Right atrium auricular region (tissue), 2 donors: ENCODE results near the gene TBC1D5. TPM values are rescaled to one million over a fixed set of nuclear protein-coding genes. Genes with fewer than 3 reads are reported as not detected.

ENCODE experiments used
- DNase-seq: peaks from one replicate; pipeline ENCODE4 v3.0.0-alpha.2; 2019; ENCODE audit warnings: low spot score
- H3K27ac ChIP-seq, 2 donors: fragments of 200-600 bp; sonication (generic); 1 replicate in 1 of 2; 2 replicates in 1 of 2; pipeline ENCODE4 v1.5.1; 2016 to 2019
- H3K27me3 ChIP-seq, 2 donors: fragments of 200-600 bp; sonication (generic); one replicate each; pipeline versions ENCODE4 v1.5.1 to v1.6.0; 2017 to 2019
- H3K36me3 ChIP-seq: fragments of 200-600 bp; sonication (generic); one replicate; pipeline ENCODE4 v1.5.1; 2016
- H3K4me1 ChIP-seq, 2 donors: fragments of 200-600 bp; sonication (generic); one replicate each; pipeline versions ENCODE4 v1.5.1 to v1.6.0; 2017 to 2019
- H3K4me3 ChIP-seq, 2 donors: fragments of 200-600 bp; sonication (generic); 1 replicate in 1 of 2; 2 replicates in 1 of 2; pipeline ENCODE4 v1.5.1; 2017 to 2019; ENCODE audit warnings: mild to moderate bottlenecking in 1 of 2, moderate library complexity in 1 of 2
- H3K9me3 ChIP-seq, 2 donors: fragments of 200-600 bp; sonication (generic); one replicate each; pipeline ENCODE4 v1.5.1; 2019
- total RNA-seq, 2 donors: library from RNA; depleted of rRNA; stranded (reverse); fragments of >200 nt; gene quantifications; one replicate each; pipeline ENCODE4 v1.1.0, GENCODE V29; 2016
- TF ChIP-seq, protein P1 (sequence below), 2 donors: fragments of 200-600 bp; sonication (generic); IDR thresholded peaks; one replicate each; pipeline ENCODE4 v1.5.1; 2019; ENCODE audit warnings: antibody characterized with exemption in 2 of 2

TBC1D5 gene
- total RNA-seq, 2 donors from 2014 or later = 35.2 to 40.2 TPM

DNA sequence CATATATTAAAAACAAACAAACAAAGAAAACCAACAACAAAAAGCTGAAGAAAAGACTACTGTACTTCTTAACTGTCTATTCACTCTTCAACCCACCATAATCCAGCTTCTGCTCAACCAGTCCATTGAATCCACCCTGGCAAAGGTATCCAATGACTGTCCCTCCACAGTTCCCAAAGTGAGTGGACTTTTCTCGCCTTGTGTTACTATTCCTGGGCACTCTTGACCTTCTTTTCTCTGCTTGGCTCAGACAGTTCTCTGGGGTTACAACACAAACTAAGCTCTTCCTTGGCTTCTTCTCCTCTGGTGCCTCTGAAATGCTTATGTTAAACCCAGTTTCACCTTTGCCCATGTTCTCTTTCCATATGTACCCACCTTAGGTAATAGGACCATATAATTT lies 437.5 kb downstream of the TBC1D5 start:
- no peak for DNase-seq
- Histone ChIP-seq H3K36me3 (no peaks in the 10 kb centered on the region), H3K9me3 (no peaks in the 10 kb centered on the region), H3K27ac (peak overlapping the region in 1 of 2 donors; percentile 35), H3K4me3 (no peak overlapping the region), H3K27me3 (no peaks in the 10 kb centered on the region), H3K4me1 (peaks cover 0 to 16% of the 10 kb centered on the region in 2 donors)
- TF ChIP-seq, protein P1, sequence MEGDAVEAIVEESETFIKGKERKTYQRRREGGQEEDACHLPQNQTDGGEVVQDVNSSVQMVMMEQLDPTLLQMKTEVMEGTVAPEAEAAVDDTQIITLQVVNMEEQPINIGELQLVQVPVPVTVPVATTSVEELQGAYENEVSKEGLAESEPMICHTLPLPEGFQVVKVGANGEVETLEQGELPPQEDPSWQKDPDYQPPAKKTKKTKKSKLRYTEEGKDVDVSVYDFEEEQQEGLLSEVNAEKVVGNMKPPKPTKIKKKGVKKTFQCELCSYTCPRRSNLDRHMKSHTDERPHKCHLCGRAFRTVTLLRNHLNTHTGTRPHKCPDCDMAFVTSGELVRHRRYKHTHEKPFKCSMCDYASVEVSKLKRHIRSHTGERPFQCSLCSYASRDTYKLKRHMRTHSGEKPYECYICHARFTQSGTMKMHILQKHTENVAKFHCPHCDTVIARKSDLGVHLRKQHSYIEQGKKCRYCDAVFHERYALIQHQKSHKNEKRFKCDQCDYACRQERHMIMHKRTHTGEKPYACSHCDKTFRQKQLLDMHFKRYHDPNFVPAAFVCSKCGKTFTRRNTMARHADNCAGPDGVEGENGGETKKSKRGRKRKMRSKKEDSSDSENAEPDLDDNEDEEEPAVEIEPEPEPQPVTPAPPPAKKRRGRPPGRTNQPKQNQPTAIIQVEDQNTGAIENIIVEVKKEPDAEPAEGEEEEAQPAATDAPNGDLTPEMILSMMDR (IDR thresholded peaks at IDR 0.05) = no peak

DNA sequence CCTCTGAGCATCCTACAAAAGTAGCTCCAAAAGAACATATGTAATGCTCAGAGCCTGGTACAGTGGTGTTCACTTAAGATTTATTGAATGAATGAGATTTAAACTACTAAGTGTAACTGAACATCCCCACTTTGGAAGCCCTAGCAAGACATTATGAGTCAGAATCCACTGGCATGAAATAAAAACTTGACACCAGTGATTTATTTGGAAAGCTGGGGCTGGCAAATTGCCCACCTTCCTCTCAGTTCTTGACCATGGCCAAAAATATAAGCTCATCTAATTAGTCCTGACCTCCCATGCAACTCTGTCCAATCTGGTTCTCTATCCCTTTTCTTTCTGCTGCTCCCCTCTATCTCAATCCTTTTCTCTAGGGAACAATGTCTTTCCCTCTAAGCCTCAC lies 439.7 kb downstream of the TBC1D5 start:
- peak; percentile 61 for DNase-seq
- Histone ChIP-seq H3K36me3 (no peaks in the 10 kb centered on the region), H3K4me3 (no peak overlapping the region), H3K9me3 (no peaks in the 10 kb centered on the region), H3K27ac (no peak overlapping the region), H3K27me3 (no peaks in the 10 kb centered on the region), H3K4me1 (peaks cover 0 to 17% of the 10 kb centered on the region in 2 donors)
- TF ChIP-seq, protein P1 (IDR thresholded peaks at IDR 0.05) = no peak

DNA sequence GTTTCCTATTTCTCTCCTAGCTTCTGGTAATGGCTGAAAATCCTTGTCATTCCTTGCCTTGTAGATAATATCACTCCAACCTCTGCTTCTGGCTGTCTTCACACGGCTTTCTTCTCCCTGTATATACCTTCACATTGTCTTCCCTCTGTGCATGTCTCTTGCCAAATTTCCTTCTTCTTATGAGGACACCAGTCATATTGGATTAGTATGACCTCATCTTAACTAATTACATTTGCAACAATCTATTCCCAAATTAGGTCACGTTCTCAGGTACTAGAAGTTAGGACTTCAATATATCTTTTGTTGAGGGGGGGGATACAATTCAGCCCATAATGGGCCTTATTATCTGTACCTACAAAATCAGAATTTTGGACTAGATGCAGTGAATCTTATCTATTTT lies 440.3 kb downstream of the TBC1D5 start:
- H3K4me1 ChIP-seq = peaks cover 0 to 17% of the 10 kb centered on the region in 2 donors
- peak overlapping the region in 1 of 2 donors; percentile 31 for H3K27ac ChIP-seq
- TF ChIP-seq, protein P1 (IDR thresholded peaks at IDR 0.05) = no peak
- no peak overlapping the region for H3K4me3 ChIP-seq
- no peaks in the 10 kb centered on the region for H3K27me3 ChIP-seq
- DNase-seq = no peak
- no peaks in the 10 kb centered on the region for H3K36me3 ChIP-seq
- H3K9me3 ChIP-seq = no peaks in the 10 kb centered on the region

DNA sequence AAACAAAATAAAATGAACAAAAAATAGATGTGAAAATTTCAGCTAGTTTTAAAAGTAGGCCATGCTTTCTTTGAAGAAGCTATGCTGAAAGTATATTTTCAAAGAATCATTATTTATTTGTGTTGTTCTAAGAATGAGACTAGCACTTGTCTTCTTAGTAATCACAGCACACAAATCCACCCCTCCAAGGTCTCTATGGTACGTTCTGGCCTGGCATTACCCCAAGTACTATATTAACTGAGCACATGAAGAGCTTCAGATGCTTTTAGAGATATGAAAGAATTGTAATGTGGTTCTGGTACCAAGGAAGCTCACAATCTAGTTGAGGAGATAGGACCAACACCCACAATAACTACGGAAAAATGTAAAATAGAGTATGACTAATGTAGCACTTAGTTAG lies 441.2 kb downstream of the TBC1D5 start:
- DNase-seq = no peak
- H3K9me3 ChIP-seq = no peaks in the 10 kb centered on the region
- H3K27me3 ChIP-seq = no peaks in the 10 kb centered on the region
- H3K27ac ChIP-seq = peak overlapping the region in 1 of 2 donors; percentile 41
- H3K4me3 ChIP-seq = no peak overlapping the region
- peaks cover 0 to 17% of the 10 kb centered on the region in 2 donors for H3K4me1 ChIP-seq
- TF ChIP-seq, protein P1 (IDR thresholded peaks at IDR 0.05) = no peak
- no peaks in the 10 kb centered on the region for H3K36me3 ChIP-seq

DNA sequence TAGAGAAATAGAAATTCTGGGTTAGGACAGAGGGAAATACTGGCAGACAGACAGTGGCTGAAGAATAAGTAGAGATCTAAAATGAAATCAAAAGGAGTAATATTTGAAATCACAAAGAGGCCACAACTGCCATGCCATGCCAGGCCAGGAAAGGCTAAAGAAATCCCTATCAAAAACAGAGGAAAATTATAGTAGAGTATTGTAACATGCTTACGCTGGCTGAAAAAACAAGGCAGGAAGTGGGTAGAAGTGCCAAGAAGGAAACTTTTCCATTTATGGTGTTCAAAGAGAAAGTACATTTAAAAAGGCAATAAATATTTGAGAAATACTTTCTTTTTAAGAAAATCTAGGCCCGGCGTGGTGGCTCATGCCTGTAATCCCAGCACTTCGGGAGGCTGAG lies 442.0 kb downstream of the TBC1D5 start:
- H3K9me3 ChIP-seq = no peaks in the 10 kb centered on the region
- no peak for DNase-seq
- H3K36me3 ChIP-seq = no peaks in the 10 kb centered on the region
- H3K27me3 ChIP-seq = no peaks in the 10 kb centered on the region
- H3K4me3 ChIP-seq = no peak overlapping the region
- H3K4me1 ChIP-seq = peaks cover 0 to 17% of the 10 kb centered on the region in 2 donors
- peak overlapping the region in 1 of 2 donors; percentile 1 for H3K27ac ChIP-seq
- TF ChIP-seq, protein P1 (IDR thresholded peaks at IDR 0.05) = no peak

DNA sequence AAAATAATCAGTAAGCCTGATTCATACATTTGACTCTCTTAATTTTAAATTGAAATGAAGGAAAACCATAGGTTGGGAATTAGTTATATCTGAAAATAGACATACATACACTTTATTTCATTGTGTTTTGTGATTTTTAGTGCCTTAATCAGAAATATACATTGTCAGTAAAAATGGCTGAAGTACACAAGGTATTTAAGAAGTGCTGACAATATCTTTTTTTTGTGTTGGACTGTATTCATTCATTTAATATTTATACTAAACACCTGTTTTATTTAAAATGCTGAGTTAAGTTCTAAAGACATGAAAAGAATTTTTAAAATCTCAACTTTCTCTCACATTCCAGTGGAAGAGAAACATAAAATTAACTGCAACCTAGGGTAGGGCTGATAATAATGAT lies 444.4 kb downstream of the TBC1D5 start:
- Histone ChIP-seq H3K36me3 (no peaks in the 10 kb centered on the region), H3K9me3 (no peaks in the 10 kb centered on the region), H3K27ac (no peak overlapping the region), H3K4me3 (no peak overlapping the region), H3K27me3 (no peaks in the 10 kb centered on the region), H3K4me1 (peaks cover 0 to 16% of the 10 kb centered on the region in 2 donors)
- TF ChIP-seq, protein P1 (IDR thresholded peaks at IDR 0.05) = no peak
- DNase-seq = no peak
